ENCODE data around the gene HOXA5. TPM values are rescaled to one million over a fixed set of nuclear protein-coding genes. Genes with fewer than 3 reads are reported as not detected.

Gene HOXA5
- total and polyA plus RNA-seq, 2 donors (not counting 3 experiments of a cell fraction or from before 2014, with no cell fraction given): 18.6 to 18.8 TPM

DNA sequence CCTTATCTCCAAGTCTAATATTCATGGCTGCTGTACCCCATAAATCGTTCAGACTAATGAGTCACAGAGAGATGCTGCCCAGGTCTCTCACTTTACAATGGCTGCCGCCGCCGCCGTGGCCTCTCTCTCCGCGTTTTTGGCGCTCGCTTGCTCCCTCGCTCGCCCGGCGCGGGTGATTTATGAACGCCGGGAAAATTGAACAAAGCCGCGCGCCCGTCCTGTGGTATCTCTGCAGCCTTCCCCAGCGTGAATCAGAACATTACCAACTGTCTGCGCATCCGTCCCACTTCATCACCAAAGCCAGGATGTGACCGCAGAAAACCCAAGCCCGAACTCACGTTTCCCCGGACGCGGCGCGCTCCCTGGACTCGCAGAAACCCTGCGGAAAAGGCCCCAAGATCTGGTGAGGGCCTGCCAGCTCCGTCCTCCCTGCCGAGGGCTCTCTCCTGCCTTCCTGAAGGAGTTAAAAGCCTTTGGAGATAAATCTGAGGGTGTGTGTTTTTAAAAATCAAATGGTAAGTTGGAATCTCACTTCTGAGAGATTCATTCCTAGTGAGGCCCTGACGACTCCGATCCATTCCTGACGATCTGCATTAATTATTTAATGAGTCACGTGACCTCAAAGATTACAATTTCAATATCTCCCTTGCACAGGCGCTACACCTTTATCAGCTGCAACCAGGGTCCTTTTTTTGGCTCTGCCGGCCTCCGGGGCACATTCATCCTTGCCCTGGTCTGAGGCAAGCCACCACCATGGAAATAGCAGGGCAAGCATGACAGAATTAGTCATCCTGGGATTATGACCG lies 19.2 kb downstream of the HOXA5 start:
- no peaks in the 10 kb centered on the region for H3K27me3 ChIP-seq (ENCODE audit: control insufficient read depth in 2 of 2, insufficient read depth in 2 of 2, low read length in 2 of 2)
- peak overlapping the region; percentile 92 for H3K4me2 ChIP-seq (ENCODE audit: insufficient read depth, low read length)
- peaks cover 68% of the 10 kb centered on the region for H3K79me2 ChIP-seq (ENCODE audit: control insufficient read depth, insufficient read depth, low read length)
- POLR2A ChIA-PET: interaction anchor here (0.8 kb wide), 1 partner anchor 55 kb away, joined by 6 read pairs; no protein-coding TSS in a partner anchor
- H3K36me3 ChIP-seq (ENCODE audit: control insufficient read depth in 2 of 2, extremely low read depth in 1 of 2, insufficient read depth in 2 of 2, low read length in 2 of 2): peaks cover 0 to 11% of the 10 kb centered on the region in 2 experiments
- FAIRE-seq (peak; percentile 91), DNase-seq (ENCODE audit: low read depth, low spot score) (peak; percentile 58)
- H3K27ac ChIP-seq (ENCODE audit: insufficient read depth, low read depth, low read length): peak overlapping the region; percentile 96
- H4K20me1 ChIP-seq (replicated peaks; ENCODE audit: control insufficient read depth, extremely low read depth, insufficient read depth, low read length): no peaks in the 10 kb centered on the region
- dilution Hi-C loops (cut with MboI; ENCODE audit: extremely low pct_ligation_motif_present, low sequenced_read_pairs): no loop called here
- no peaks in the 10 kb centered on the region for H3K9me3 ChIP-seq (replicated peaks; ENCODE audit: control insufficient read depth, insufficient read depth, low read length)
- BruUV-seq (replicated peaks): no TSS peak
- H2AFZ ChIP-seq (ENCODE audit: low read depth, low read length): no peak overlapping the region
- intact Hi-C loops (cut with micrococcal nuclease): loop anchor here (1.0 kb wide), 1 partner anchor 9 kb away; no protein-coding TSS in a partner anchor
- peaks cover 75% of the 10 kb centered on the region for H3K4me1 ChIP-seq (ENCODE audit: control insufficient read depth, extremely low read depth, insufficient read depth, low read length)
- CTCF ChIA-PET: interaction anchor here (0.9 to 1.4 kb wide), 2 partner anchors 9 to 27 kb away, joined by 3 read pairs; no protein-coding TSS in a partner anchor
- H3K9ac ChIP-seq (replicated peaks; ENCODE audit: extremely low read depth, insufficient read depth, low read length): peak overlapping the region; percentile 81
- H3K4me3 ChIP-seq (replicated peaks in 1 of 3; ENCODE audit: insufficient read depth in 1 of 3, low read depth in 1 of 3, low read length in 3 of 3): peak overlapping the region in 1 of 3 experiments; percentile 36
- TF ChIP-seq GATA2 (IDR thresholded peaks at IDR 0.05; ENCODE audit: insufficient read depth, insufficient read length, low read depth, low read length) (peak; percentile 71), MYC (IDR thresholded peaks at IDR 0.05; ENCODE audit: low read depth, low read length) (no peak), FOS (IDR thresholded peaks at IDR 0.05; ENCODE audit: borderline replicate concordance, insufficient read depth, low read length) (peak; percentile 66)
- H3K9me1 ChIP-seq (replicated peaks; ENCODE audit: control insufficient read depth, extremely low read depth, insufficient read depth, low read length): no peaks in the 10 kb centered on the region

DNA sequence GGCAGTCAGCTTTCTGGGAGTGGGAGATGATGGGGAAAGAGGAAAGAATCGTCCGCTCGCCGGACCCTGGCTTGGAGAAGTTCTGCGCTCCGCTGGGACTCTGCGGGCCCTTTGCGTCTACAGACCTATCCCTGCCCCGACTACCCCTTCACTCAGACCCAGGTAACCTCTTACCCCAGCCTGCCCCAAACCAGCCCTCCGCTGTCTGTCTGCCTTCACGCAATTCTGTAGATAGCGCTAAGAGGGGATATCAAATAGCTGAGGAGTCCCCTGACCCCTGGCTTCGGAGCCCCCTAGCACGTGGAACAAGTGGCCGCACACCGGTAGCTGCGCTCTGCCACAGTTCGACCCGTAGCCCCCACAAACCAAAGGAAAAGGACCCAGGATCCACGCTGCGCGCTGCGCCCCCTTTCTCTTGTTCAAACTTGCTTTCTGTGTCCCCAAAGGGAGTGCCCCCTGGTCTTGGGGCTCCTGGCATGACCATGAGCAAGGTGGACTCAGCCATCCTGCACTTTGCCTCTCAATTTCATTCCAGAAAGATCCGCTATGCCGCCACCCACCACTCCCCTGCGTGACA lies 19.9 kb downstream of the HOXA5 start:
- dilution Hi-C loops (cut with MboI; ENCODE audit: extremely low pct_ligation_motif_present, low sequenced_read_pairs) (no loop called here), intact Hi-C loops (cut with micrococcal nuclease) (loop anchor here (1.0 kb wide), 1 partner anchor 8 kb away; no protein-coding TSS in a partner anchor)
- Histone ChIP-seq H3K36me3 (ENCODE audit: control insufficient read depth in 2 of 2, extremely low read depth in 1 of 2, insufficient read depth in 2 of 2, low read length in 2 of 2) (peaks cover 0 to 4% of the 10 kb centered on the region in 2 experiments), H3K4me1 (ENCODE audit: control insufficient read depth, extremely low read depth, insufficient read depth, low read length) (peaks cover 80% of the 10 kb centered on the region), H3K9ac (replicated peaks; ENCODE audit: extremely low read depth, insufficient read depth, low read length) (peak overlapping the region; percentile 81), H4K20me1 (replicated peaks; ENCODE audit: control insufficient read depth, extremely low read depth, insufficient read depth, low read length) (no peaks in the 10 kb centered on the region), H3K79me2 (ENCODE audit: control insufficient read depth, insufficient read depth, low read length) (peaks cover 68% of the 10 kb centered on the region), H3K27ac (ENCODE audit: insufficient read depth, low read depth, low read length) (peak overlapping the region; percentile 96), H3K27me3 (ENCODE audit: control insufficient read depth in 2 of 2, insufficient read depth in 2 of 2, low read length in 2 of 2) (no peaks in the 10 kb centered on the region), H2AFZ (ENCODE audit: low read depth, low read length) (no peak overlapping the region), H3K9me1 (replicated peaks; ENCODE audit: control insufficient read depth, extremely low read depth, insufficient read depth, low read length) (no peaks in the 10 kb centered on the region), H3K4me3 (replicated peaks in 1 of 3; ENCODE audit: insufficient read depth in 1 of 3, low read depth in 1 of 3, low read length in 3 of 3) (peak overlapping the region in 1 of 3 experiments; percentile 68), H3K9me3 (replicated peaks; ENCODE audit: control insufficient read depth, insufficient read depth, low read length) (no peaks in the 10 kb centered on the region), H3K4me2 (ENCODE audit: insufficient read depth, low read length) (peak overlapping the region; percentile 92)
- BruUV-seq (replicated peaks): no TSS peak
- DNase-seq (ENCODE audit: low read depth, low spot score) (no peak), FAIRE-seq (peak; percentile 4)
- ChIA-PET POLR2A (no interaction called here), CTCF (interaction anchor here (1.2 to 9.1 kb wide), 3 partner anchors 17 to 27 kb away, joined by 3 to 70 read pairs (median 3); no protein-coding TSS in a partner anchor)
- TF ChIP-seq POLR2A (IDR thresholded peaks at IDR 0.05; ENCODE audit: low read depth, low read length) (peak; percentile 50), JUN (IDR thresholded peaks at IDR 0.05; ENCODE audit: borderline replicate concordance, insufficient read depth, insufficient read length, low read depth) (no peak)
